HEK293 (cell line): ENCODE results near the gene EME1.

ENCODE experiments used
- GLI2 ChIP-seq: fragments of 450-650 bp; formaldehyde crosslinking; IDR thresholded peaks from 2 replicates; pipeline ENCODE4; 2017; ENCODE audit warnings: missing biosample characterization, missing genetic modification characterization, low read depth, borderline replicate concordance
- PATZ1 ChIP-seq: fragments of 450-650 bp; formaldehyde crosslinking; IDR thresholded peaks from 2 replicates; pipeline ENCODE4 v1.5.1; 2016; ENCODE audit warnings: missing biosample characterization, missing genetic modification characterization
- ZEB2 ChIP-seq: fragments of 450-650 bp; formaldehyde crosslinking; IDR thresholded peaks from 2 replicates; pipeline ENCODE4 v1.5.1; 2016; ENCODE audit warnings: missing biosample characterization, missing genetic modification characterization
- ZNF10 ChIP-seq: fragments of 450-650 bp; formaldehyde crosslinking; IDR thresholded peaks from 2 replicates; pipeline ENCODE4 v1.5.1; 2017; ENCODE audit warnings: missing biosample characterization, missing genetic modification characterization
- ZNF121 ChIP-seq: fragments of 450-650 bp; formaldehyde crosslinking; IDR thresholded peaks from 2 replicates; pipeline ENCODE4 v1.5.1; 2016; ENCODE audit warnings: missing biosample characterization, missing genetic modification characterization
- ZNF174 ChIP-seq: fragments of 450-650 bp; formaldehyde crosslinking; IDR thresholded peaks from 2 replicates; pipeline ENCODE4 v1.5.0; 2017; ENCODE audit warnings: missing biosample characterization, mild to moderate bottlenecking, missing genetic modification characterization
- ZNF239 ChIP-seq: fragments of 450-650 bp; formaldehyde crosslinking; IDR thresholded peaks from 2 replicates; pipeline ENCODE4 v1.5.1; 2016; ENCODE audit warnings: missing biosample characterization, missing genetic modification characterization
- ZNF274 ChIP-seq, 2 experiments: fragments of 200-500 bp in 1 of 2; fragments of 450-650 bp in 1 of 2; sonication (Bioruptor generic) in 1 of 2; formaldehyde crosslinking in 1 of 2; IDR thresholded peaks; 2 replicates each; pipeline versions ENCODE4 v1.5.1 to v1.6.1; 2014 to 2016; ENCODE audit warnings: borderline replicate concordance in 1 of 2, inconsistent platforms in 1 of 2, low read length in 1 of 2, missing biosample characterization in 1 of 2, missing genetic modification characterization in 1 of 2
- ZNF292 ChIP-seq: fragments of 450-650 bp; formaldehyde crosslinking; IDR thresholded peaks from 2 replicates; pipeline ENCODE4 v1.5.1; 2016; ENCODE audit warnings: low read depth, missing biosample characterization, missing genetic modification characterization, borderline replicate concordance
- ZNF423 ChIP-seq: fragments of 450-650 bp; formaldehyde crosslinking; IDR thresholded peaks from 2 replicates; pipeline ENCODE4 v1.5.1; 2016; ENCODE audit warnings: missing biosample characterization, missing genetic modification characterization
- ZNF639 ChIP-seq: fragments of 450-650 bp; formaldehyde crosslinking; IDR thresholded peaks from 2 replicates; pipeline ENCODE4 v1.5.1; 2016; ENCODE audit warnings: missing biosample characterization, missing genetic modification characterization
- ZXDB ChIP-seq: fragments of 450-650 bp; formaldehyde crosslinking; IDR thresholded peaks from 2 replicates; pipeline ENCODE4 v1.5.1; 2016; ENCODE audit warnings: missing biosample characterization, missing genetic modification characterization
- TF ChIP-seq, protein P1 (sequence below): fragments of 450-650 bp; formaldehyde crosslinking; IDR thresholded peaks from 2 replicates; pipeline ENCODE4 v1.5.1; 2016; ENCODE audit warnings: missing biosample characterization, missing genetic modification characterization
- TF ChIP-seq, protein P2 (sequence below): IDR thresholded peaks from 2 replicates; pipeline ENCODE4 v1.6.1; 2011; ENCODE audit warnings: mild to moderate bottlenecking, low read depth, low read length, borderline replicate concordance

GRCh38 chr17:50364061-50364458 lies 9.0 kb upstream of the EME1 start:
- TF ChIP-seq PATZ1: no peak
- TF ChIP-seq, protein P1, sequence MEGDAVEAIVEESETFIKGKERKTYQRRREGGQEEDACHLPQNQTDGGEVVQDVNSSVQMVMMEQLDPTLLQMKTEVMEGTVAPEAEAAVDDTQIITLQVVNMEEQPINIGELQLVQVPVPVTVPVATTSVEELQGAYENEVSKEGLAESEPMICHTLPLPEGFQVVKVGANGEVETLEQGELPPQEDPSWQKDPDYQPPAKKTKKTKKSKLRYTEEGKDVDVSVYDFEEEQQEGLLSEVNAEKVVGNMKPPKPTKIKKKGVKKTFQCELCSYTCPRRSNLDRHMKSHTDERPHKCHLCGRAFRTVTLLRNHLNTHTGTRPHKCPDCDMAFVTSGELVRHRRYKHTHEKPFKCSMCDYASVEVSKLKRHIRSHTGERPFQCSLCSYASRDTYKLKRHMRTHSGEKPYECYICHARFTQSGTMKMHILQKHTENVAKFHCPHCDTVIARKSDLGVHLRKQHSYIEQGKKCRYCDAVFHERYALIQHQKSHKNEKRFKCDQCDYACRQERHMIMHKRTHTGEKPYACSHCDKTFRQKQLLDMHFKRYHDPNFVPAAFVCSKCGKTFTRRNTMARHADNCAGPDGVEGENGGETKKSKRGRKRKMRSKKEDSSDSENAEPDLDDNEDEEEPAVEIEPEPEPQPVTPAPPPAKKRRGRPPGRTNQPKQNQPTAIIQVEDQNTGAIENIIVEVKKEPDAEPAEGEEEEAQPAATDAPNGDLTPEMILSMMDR (tag by site-specific recombination): no peak
- TF ChIP-seq ZNF639: no peak
- TF ChIP-seq ZNF174 (tag by site-specific recombination): no peak
- no peak for TF ChIP-seq ZNF274 (IDR thresholded peaks at IDR 0.05; ENCODE audit: low read length)
- no peak for TF ChIP-seq ZNF274 (tag by site-specific recombination; IDR thresholded peaks at IDR 0.05; ENCODE audit: borderline replicate concordance)
- no peak for TF ChIP-seq ZNF292 (tag by site-specific recombination)
- no peak for TF ChIP-seq GLI2 (tag by site-specific recombination)
- TF ChIP-seq ZEB2 (tag by site-specific recombination): no peak
- TF ChIP-seq ZNF10 (tag by site-specific recombination): no peak
- TF ChIP-seq, protein P2, sequence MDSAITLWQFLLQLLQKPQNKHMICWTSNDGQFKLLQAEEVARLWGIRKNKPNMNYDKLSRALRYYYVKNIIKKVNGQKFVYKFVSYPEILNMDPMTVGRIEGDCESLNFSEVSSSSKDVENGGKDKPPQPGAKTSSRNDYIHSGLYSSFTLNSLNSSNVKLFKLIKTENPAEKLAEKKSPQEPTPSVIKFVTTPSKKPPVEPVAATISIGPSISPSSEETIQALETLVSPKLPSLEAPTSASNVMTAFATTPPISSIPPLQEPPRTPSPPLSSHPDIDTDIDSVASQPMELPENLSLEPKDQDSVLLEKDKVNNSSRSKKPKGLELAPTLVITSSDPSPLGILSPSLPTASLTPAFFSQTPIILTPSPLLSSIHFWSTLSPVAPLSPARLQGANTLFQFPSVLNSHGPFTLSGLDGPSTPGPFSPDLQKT: no peak
- TF ChIP-seq ZNF121 (tag by site-specific recombination): no peak
- no peak for TF ChIP-seq ZNF239
- TF ChIP-seq ZNF423 (tag by site-specific recombination): no peak
- TF ChIP-seq ZXDB (tag by site-specific recombination): no peak
